Keratinocyte (primary cell): ENCODE measurements around the gene WDR5.

Experiments used
- EZH2 ChIP-seq: IDR thresholded peaks from one replicate; pipeline ENCODE4 v1.6.1; 2012; ENCODE audit warnings: inconsistent platforms, mild to moderate bottlenecking, low read length, moderate library complexity
- TF ChIP-seq, protein P1 (sequence below), 3 experiments: IDR thresholded peaks in 1 of 3; conservative IDR thresholded peaks in 1 of 3; optimal IDR thresholded peaks in 1 of 3; 2 replicates in 2 of 3; 3 replicates in 1 of 3; pipeline versions ENCODE3 to v1.5.1; 2011; ENCODE audit warnings: low read length in 3 of 3, mild to moderate bottlenecking in 3 of 3, moderate library complexity in 2 of 3, control low read depth in 1 of 3, inconsistent platforms in 1 of 3; ENCODE audit not compliant: insufficient read depth in 2 of 3; ENCODE audit errors: extremely low read depth in 1 of 3

DNA sequence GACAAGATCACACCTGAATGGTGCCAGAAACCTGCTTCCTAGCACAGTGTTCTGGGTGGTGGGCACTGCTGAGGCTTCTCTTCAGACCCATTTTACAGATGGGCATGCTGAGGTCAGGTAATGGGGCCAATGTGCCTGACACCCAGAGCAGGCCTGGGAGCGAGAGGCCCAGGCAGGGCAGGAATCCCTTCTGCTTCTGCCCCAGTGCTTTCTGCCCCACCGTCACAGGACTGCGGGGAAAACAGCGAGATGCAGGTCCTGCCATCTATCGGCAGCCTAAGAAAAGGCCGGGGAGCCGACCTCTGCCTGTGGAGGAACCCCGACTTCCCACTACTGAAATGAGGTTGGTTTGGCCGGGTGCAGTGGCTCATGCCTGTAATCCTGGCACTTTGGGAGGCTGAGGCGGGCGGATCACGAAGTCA, 51.2 kb downstream of the WDR5 start:
- TF ChIP-seq, protein P1, sequence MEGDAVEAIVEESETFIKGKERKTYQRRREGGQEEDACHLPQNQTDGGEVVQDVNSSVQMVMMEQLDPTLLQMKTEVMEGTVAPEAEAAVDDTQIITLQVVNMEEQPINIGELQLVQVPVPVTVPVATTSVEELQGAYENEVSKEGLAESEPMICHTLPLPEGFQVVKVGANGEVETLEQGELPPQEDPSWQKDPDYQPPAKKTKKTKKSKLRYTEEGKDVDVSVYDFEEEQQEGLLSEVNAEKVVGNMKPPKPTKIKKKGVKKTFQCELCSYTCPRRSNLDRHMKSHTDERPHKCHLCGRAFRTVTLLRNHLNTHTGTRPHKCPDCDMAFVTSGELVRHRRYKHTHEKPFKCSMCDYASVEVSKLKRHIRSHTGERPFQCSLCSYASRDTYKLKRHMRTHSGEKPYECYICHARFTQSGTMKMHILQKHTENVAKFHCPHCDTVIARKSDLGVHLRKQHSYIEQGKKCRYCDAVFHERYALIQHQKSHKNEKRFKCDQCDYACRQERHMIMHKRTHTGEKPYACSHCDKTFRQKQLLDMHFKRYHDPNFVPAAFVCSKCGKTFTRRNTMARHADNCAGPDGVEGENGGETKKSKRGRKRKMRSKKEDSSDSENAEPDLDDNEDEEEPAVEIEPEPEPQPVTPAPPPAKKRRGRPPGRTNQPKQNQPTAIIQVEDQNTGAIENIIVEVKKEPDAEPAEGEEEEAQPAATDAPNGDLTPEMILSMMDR (optimal IDR thresholded peaks at IDR 0.05 in 1 of 3, IDR thresholded peaks at IDR 0.05 in 1 of 3, conservative IDR thresholded peaks at IDR 0.05 in 1 of 3; ENCODE audit: extremely low read depth in 1 of 3, insufficient read depth in 2 of 3, low read length in 3 of 3): no peak
- no peak for TF ChIP-seq EZH2
